KG1 (cell line): ENCODE measurements around the gene FBXO36.
"Not testable (repeated sequence)": the region's sequence is repeated elsewhere in the genome, so short reads cannot be mapped to it uniquely, and the experiment has no call there.

Experiments
- DNase-seq: peaks from one replicate; lab custom pipeline; 2025; lab: John Stamatoyannopoulos, UW

FBXO36 gene

DNA sequence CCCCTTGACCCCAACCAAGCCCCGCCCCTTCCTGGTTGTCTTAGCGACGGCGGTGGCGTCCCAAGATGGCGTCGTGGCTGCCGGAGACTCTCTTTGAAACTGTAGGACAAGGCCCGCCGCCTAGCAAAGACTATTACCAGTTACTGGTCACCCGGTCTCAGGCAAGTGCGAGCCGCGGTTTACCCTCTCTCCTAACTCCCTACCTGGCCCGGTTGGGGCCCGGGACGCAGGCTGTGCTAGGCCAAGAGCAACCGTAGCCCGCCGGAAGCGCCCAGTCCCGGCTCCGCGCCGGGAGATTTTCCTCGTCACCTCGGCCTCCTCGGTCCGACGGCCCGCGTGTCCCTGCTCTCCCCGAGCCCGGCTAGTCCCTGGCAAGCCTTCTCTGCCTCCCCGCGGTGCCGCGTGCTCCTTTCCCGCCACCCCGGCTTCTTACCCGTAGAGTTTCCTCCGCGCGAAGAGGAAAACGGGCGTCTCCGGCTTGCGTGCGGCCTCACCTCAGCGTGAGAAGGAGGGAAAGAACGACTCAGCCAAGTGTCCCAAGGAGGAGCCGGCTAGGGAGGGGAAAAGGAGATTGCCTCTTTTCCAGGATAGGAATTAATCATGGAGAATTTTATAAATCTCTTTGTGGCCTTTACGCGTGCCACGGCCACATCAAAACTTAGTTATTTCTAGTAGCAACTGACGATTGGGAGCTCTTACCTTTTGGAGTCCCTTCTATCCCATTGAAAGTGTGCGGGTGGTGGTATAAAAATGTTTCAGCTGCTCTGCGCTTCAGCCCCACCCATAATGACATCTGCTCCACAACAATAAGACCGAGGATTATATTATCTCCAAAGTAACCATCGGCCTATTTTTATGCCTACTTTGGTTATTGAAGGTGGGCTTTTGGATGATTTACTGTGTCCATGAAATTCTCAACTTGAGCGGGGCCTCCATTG lies at the start of gene FBXO36:
Gene FBXO36, plus strand, starts transcription at position 55 of the 938 bp plus-strand sequence. Its CDS starts 11 bp downstream, at position 66.
- no peak for DNase-seq

DNA sequence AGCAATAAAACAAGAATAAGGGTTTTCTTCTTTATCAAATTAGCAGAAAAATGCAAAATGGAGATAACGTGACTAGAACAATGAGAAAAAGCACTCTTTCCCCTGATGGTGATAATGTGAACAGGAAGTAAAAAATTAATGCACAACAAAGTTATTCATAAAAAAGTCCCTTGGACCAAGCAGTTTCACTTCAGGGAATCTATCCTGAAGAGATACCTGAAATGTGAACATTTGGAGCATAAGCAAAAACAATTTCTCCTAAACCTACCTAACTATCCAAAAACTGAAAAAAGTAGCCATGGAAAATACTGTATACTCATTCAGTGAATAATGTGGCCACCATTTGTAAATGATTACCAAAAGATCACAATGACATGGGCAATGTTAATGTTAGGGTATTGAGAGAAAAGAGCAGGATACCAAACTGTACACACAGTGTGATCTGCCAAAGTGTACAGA lies 49.2 kb upstream of the FBXO36 start:
- DNase-seq = no peak

DNA sequence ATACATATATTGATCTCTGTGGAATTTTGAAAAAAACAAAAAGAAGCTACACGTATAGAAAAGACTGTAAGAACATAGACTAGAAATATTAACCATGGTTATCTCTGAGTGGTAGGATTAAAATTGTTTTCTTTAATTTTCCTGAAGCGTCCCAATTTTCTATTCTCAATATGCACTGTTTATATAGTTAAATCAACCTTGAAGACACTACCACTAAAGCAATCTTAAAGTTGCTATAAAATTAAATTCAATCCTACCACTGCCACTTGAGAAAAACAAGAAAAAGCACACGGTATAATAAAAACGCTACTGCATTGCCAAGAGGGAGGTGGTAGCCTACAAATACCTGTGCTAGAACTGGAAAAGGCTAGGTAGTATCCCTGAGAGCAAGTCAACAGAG lies 47.7 kb upstream of the FBXO36 start:
- DNase-seq = no peak

DNA sequence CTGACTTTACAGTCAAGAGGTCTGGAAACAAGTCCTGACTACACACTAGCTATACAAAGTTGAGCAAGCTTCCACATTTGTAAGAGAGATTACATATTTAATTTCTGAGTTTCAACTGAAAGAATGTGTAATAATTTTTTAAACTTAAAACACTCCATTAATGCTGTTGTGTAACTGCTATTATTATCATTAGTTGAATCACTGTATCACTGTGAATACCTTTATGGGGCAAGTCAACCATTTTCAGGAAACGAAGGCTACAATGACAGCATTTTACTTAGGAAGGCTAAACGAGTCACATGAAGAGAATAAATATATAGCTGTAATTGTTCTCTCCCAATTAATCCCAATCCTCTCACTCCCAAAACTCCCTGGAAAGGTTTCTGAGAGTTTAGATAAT lies 46.8 kb upstream of the FBXO36 start:
- no peak for DNase-seq

DNA sequence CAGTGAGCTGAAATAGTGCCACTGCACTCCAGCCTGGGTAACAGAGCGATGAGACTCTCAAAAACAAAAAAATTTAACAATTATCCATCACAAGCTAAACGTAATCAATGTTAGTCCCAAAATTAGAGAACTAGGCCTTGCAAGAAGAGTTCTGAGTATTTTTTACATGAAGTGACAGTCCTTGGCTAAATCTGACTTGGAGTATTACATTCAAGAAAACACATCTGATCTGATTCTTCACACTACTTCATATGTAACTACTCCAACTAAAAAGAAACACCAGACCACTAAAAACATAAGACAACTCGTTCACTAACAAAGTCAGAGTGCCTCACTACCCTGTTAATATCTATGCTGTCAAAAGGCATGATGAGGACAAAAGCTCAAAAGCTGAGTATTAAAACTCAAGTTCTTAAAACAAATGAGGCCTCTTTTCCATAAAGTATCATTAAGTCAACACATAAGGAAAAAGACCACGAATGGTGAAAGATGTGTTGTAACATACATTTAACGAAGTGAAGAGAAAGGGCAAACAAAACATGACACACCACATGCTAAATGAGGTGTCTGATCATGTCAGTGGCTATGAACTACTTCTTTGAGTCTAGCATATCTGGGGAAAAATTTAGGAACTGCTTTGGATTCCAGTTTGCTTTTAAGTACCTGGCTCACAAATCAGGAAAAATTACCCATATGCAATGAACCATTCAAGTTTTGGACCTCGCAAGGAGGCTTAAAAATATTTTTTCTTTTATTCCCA lies 42.9 kb upstream of the FBXO36 start:
- no peak for DNase-seq

GRCh38 chr2:229880892-229881586 lies 41.3 kb upstream of the FBXO36 start:
- DNase-seq = no peak

DNA sequence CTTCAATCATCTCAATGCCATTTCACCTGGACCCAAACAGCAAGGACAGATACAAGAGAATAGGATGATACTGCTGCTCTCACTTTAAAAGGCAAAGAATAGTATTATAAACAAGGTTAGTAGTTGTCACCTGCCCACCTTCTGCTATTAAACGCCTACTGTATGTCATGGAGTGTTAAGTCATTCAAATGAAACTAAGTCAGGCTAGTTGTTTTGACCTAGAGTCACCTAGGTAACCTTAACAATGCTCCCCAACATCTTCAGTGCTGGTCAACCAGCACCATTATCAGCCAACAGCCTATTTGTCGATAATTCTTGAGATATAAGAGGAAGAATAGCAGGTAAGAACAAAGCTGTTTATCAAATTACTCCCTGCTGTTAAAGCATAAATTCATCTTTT lies 39.7 kb upstream of the FBXO36 start:
- no peak for DNase-seq

GRCh38 chr2:229884775-229885699 lies 37.3 kb upstream of the FBXO36 start:
- DNase-seq = no peak

DNA sequence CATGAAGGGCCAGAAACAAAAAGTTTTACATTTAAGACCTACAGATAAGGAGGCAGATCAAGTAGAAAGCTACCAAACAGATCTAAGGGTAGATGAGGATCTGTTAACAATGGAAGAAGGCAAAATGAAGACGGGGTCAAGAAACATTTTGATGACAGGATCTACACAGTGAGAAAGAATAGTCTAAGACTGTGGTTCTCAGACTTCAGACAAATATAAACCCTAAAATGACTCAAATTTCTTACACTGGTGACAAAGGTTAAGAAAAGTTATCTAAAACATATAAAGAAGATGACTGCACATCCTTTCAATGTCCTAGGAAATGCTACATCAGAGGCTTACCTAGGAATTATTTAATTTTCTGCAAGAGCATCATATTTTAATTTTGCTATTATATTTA lies 34.9 kb upstream of the FBXO36 start:
- DNase-seq = no peak

DNA sequence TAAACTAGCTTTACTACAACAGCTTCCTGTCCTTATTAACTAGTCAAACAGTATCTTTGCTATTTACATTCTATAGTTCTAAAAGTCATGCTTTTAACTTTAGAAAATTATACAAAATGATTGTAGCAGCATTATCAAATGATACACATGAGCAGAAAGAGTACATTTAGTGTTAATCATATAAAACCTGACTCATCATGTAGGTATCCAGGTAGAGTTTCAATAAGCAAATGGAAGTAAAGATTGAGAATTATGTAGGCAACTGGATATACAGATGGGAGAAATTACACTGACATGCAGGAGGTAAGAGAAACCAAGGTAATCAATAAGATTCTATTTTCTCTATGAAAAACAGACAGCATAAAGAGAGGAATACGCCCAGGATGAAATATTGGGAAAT lies 34.3 kb upstream of the FBXO36 start:
- DNase-seq = no peak

- DNase-seq = no peak
Observed at GRCh38 chr2:229889023-229889422, 33.3 kb upstream of the FBXO36 start.

DNA sequence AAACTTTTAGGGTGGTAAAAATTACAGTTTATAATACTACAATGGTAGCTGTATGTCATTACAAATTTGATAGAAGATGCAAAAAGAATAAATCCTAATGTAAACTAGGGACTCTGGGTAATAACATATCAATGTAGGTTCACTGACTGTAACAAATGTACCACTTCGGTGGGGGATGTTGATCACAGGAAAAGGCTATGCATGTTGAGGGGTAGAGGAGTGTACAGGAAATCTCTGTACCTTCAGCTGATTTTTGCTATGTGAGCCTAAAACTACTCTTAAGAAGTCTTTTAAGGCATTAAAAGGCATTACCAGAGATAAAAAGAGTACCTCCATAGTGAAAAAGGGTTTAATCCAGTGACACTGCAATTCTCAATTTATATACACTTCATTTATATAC lies 25.4 kb upstream of the FBXO36 start:
- DNase-seq = no peak

DNA sequence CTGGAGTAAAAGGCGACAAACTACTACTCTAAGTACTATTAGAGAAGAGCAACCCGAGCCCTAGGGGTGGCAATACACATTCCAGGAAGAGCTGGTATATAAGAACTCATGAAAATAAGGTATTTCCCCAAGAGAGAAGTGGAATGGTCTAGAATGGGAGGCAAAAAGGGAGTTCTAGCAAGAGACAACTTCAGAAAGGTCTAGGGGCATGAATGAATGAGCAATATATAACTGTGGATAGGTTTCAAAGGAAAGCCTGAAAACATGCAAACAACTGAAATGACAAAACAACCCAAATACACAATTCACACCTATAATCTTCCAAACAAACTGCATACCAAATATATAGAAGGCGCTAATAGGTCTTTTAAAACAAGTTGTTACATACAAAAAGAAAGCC lies 22.7 kb upstream of the FBXO36 start:
- no peak for DNase-seq

DNA sequence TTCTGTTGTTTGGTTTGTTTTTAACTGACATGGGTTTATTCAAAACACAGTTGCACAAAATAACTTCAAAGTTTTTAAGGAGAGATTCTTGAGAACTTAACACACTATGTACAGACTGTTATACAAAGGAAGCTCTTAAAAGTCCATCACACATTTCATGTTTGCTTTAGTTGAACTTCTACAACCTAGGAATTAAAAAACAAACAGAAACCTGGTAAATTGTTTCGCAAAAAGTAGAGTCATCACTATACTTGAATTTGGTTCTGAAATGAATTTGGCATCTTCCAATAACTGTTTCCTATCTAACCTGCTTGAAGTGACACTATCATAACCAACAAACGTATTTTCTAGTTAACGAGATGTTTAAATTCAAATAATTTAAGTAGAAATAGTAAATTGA lies 22.3 kb upstream of the FBXO36 start:
- DNase-seq = no peak

DNA sequence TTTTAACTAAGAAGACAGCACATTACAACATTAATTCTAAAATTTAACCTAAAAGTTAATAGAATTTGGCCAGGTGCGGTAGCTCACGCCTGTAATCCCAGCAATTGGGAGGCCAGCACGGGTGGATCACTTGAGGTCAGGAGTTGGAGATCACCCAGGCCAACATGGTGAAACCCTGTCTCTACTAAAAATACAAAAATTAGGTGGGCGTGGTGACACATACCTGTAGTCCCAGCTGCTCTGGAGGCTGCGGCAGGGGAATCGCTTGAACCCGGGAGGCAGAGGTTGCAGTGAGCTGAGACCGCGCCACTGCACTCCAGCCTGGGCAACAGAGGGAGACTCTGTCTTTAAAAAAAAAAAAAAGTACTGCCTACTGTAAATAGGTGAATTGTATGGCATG lies 21.8 kb upstream of the FBXO36 start:
- DNase-seq = not testable (repeated sequence)

GRCh38 chr2:229901819-229902218 lies 20.5 kb upstream of the FBXO36 start:
- no peak for DNase-seq

DNA sequence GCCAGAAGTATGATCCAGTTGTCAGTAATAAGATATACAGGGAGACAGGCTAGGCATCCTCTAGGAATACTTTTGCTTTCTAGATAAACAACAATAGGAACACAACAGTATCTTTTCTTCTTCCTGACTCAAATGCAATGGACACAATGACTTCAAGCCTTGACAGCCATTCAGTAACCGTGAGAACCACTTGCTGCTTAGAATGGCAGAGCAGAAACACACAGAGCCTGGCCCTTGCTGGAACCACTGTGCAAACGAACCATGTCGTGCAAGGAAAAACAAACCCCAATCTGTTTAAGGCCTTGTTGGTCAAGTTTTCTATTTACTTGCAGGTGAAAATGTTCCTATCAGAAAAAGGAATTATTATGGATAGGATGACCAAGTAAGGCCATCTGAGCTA lies 19.3 kb upstream of the FBXO36 start:
- no peak for DNase-seq

DNA sequence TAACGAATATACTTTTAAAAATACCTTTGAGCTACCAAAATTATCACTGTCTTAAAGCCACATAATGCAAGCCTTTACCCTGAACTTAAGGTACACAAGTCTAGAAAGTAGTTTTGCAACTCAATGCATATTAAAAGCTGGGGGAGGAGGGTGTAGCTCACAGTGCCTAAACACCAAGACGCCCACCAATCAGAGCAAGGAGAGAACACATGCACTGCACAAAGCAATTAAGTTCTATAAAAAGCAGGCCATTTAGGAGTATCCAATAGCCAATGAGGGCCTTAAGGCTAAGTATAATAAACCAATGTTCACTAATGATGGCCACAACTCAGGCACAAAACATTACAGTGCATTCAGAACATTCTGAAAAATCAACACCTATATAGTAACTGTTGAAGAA lies 16.7 kb upstream of the FBXO36 start:
- DNase-seq = no peak

DNA sequence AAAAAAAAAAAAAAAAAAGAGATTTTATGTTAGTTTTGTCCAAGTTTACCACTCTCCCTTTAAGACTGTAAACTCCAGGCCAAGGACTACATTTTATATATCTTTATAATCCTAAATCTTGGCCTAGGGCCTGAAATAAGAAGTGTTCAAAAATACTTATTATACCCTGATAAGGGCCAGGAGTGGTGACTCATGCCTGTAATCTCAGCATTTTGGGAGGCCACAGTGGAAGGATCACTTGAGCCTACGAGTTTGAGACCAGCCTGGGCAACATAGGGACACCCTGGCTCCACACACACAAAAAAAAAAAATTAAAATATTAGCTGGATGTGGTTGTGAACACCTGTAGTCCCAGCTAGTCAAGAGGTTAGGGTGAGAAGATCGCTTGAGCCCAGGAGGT lies 13.2 kb upstream of the FBXO36 start:
- no peak for DNase-seq

GRCh38 chr2:229910147-229910831 lies 12.0 kb upstream of the FBXO36 start:
- no peak for DNase-seq
